Measurements from ENCODE around the gene FNDC11.
"Not testable (repeated sequence)": the region's sequence is repeated elsewhere in the genome, so short reads cannot be mapped to it uniquely, and the experiment has no call there.

The FNDC11 gene

DNA sequence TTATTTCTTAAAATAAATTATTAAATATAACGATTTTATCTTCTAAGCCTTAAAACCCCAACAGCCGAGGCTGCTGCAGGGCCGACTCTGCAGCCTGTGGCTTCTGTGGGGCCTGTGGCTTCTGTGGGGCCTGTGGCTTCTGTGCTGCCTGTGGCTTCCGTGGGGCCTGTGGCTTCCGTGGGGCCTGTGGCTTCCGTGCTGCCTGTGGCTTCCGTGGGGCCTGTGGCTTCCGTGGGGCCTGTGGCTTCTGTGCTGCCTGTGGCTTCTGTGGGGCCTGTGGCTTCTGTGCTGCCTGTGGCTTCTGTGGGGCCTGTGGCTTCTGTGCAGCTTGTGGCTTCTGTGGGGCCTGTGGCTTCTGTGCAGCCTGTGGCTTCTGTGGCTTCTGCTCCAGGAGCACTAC, 47.7 kb downstream of the FNDC11 start:
- DNase-seq = not testable (repeated sequence)

DNA sequence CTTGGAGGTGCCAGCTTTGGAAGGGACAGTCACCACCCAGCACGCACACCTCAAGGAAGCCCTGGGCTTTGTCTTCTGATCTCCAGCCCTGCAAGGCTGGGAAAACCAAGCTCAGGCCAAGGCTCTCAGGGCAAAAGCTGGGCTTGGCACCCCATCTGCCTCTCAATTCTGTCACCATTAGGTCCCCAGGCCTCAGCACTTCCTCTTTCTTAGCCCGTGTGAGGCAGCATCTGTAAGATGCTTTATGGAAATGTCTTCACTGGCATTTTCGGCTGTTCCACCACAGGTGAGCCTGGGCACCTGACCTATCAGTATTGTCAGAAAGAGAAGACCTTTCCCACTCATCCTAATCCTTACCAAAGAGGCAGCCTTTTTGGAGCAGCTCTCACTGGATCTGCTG, 48.4 kb downstream of the FNDC11 start:
- DNase-seq = no peak
